T-helper 17 cell (primary cell): Measurements from ENCODE around the gene SULT4A1. TPM values are rescaled to one million over a fixed set of nuclear protein-coding genes. Genes with fewer than 3 reads are reported as not detected.

Experiments used
- ATAC-seq: fragments of 150-1000 bp; cut with Tn5 transposase; 2 replicates; pipeline ENCODE4 v1.10.0; 2021; ENCODE audit warnings: mild to moderate bottlenecking, moderate library complexity
- DNase-seq, 3 donors: peaks; one replicate each; pipeline versions ENCODE4 v3.0.0 to v3.0.0-alpha.2; 2020 to 2021
- H3K9me3 ChIP-seq: one replicate; pipeline ENCODE4 v1.7.0; 2013; ENCODE audit warnings: low read length, mild to moderate bottlenecking; ENCODE audit not compliant: control insufficient read depth, poor library complexity, severe bottlenecking
- H3K27ac Mint-ChIP-seq: one replicate; pipeline ENCODE4 v1.8.0; 2022; ENCODE audit warnings: mild to moderate bottlenecking, moderate library complexity, mixed read lengths
- H3K27me3 Mint-ChIP-seq: one replicate; pipeline ENCODE4 v1.8.0; 2022; ENCODE audit warnings: mixed read lengths
- H3K36me3 Mint-ChIP-seq: one replicate; pipeline ENCODE4 v1.8.0; 2022; ENCODE audit warnings: low read depth, mixed read lengths
- H3K4me1 Mint-ChIP-seq: one replicate; pipeline ENCODE4 v1.8.0; 2022; ENCODE audit warnings: mild to moderate bottlenecking, mixed read lengths
- H3K4me3 Mint-ChIP-seq: one replicate; pipeline ENCODE4 v1.8.0; 2022; ENCODE audit warnings: mild to moderate bottlenecking, moderate library complexity, mixed read lengths
- total RNA-seq, 4 donors: library from RNA in 2 of 4; stranded (reverse) in 2 of 4; gene quantifications; one replicate each; pipeline ENCODE4 v1.2.3 and lab custom pipeline; 2022 to 2026

SULT4A1 gene
- total RNA-seq, 2 donors from 2014 or later, result not detected

- Mint-ChIP-seq H3K27ac (no peak overlapping the region), H3K36me3 (peaks cover 4% of the 10 kb centered on the region), H3K4me3 (no peak overlapping the region), H3K4me1 (peaks cover 2% of the 10 kb centered on the region), H3K27me3 (peaks cover 48% of the 10 kb centered on the region)
- ATAC-seq (no peak), DNase-seq (no peak)
- no peaks in the 10 kb centered on the region for H3K9me3 ChIP-seq
Measured at GRCh38 chr22:43892183-43892894, 30.0 kb upstream of the SULT4A1 start.

- no peak for DNase-seq
- H3K4me1 Mint-ChIP-seq, result peaks cover 2% of the 10 kb centered on the region
- no peak for ATAC-seq
- peaks cover 6% of the 10 kb centered on the region for H3K36me3 Mint-ChIP-seq
- H3K27ac Mint-ChIP-seq, result no peak within 1 kb of the TSS
- no peaks in the 10 kb centered on the region for H3K9me3 ChIP-seq
- no peak within 1 kb of the TSS for H3K4me3 Mint-ChIP-seq
- peaks cover 56% of the 10 kb centered on the region for H3K27me3 Mint-ChIP-seq
Measured at GRCh38 chr22:43891360-43892182, 29.3 kb upstream of the SULT4A1 start, which contains the start of gene PNPLA5. Gene PNPLA5, minus strand, starts transcription at chr22:43892013. Its CDS starts 133 bp downstream, at chr22:43891880.

- Mint-ChIP-seq H3K4me3 (no peak overlapping the region), H3K27me3 (peaks cover 56% of the 10 kb centered on the region), H3K4me1 (peaks cover 2% of the 10 kb centered on the region), H3K27ac (no peak overlapping the region), H3K36me3 (peaks cover 6% of the 10 kb centered on the region)
- ATAC-seq (no peak), DNase-seq (no peak)
- H3K9me3 ChIP-seq, result no peaks in the 10 kb centered on the region
Measured at GRCh38 chr22:43890901-43891331, 28.6 kb upstream of the SULT4A1 start.

GRCh38 chr22:43889860-43890253 lies 27.5 kb upstream of the SULT4A1 start:
- Mint-ChIP-seq H3K27ac (no peak overlapping the region), H3K4me1 (peaks cover 3% of the 10 kb centered on the region), H3K4me3 (no peak overlapping the region), H3K27me3 (peaks cover 60% of the 10 kb centered on the region), H3K36me3 (peaks cover 6% of the 10 kb centered on the region)
- ATAC-seq (no peak), DNase-seq (no peak)
- H3K9me3 ChIP-seq, result no peaks in the 10 kb centered on the region

- peaks cover 6% of the 10 kb centered on the region for H3K36me3 Mint-ChIP-seq
- H3K4me1 Mint-ChIP-seq, result peaks cover 6% of the 10 kb centered on the region
- no peaks in the 10 kb centered on the region for H3K9me3 ChIP-seq
- H3K27me3 Mint-ChIP-seq, result peaks cover 63% of the 10 kb centered on the region
- no peak for ATAC-seq
- H3K4me3 Mint-ChIP-seq, result no peak overlapping the region
- DNase-seq, result no peak
- no peak overlapping the region for H3K27ac Mint-ChIP-seq
Measured at GRCh38 chr22:43889201-43889859, 27.0 kb upstream of the SULT4A1 start.

GRCh38 chr22:43888740-43889139 lies 26.4 kb upstream of the SULT4A1 start:
- H3K27ac Mint-ChIP-seq, result no peak overlapping the region
- H3K4me3 Mint-ChIP-seq, result peak overlapping the region; percentile 19
- H3K9me3 ChIP-seq, result no peaks in the 10 kb centered on the region
- ATAC-seq (no peak), DNase-seq (no peak)
- peaks cover 59% of the 10 kb centered on the region for H3K27me3 Mint-ChIP-seq
- H3K36me3 Mint-ChIP-seq, result peaks cover 6% of the 10 kb centered on the region
- peaks cover 6% of the 10 kb centered on the region for H3K4me1 Mint-ChIP-seq

- no peak overlapping the region for H3K4me3 Mint-ChIP-seq
- H3K27ac Mint-ChIP-seq, result no peak overlapping the region
- DNase-seq, result no peak
- peaks cover 2% of the 10 kb centered on the region for H3K36me3 Mint-ChIP-seq
- no peak for ATAC-seq
- H3K9me3 ChIP-seq, result no peaks in the 10 kb centered on the region
- peaks cover 10% of the 10 kb centered on the region for H3K4me1 Mint-ChIP-seq
- peaks cover 62% of the 10 kb centered on the region for H3K27me3 Mint-ChIP-seq
Measured at GRCh38 chr22:43887391-43887790, 25.1 kb upstream of the SULT4A1 start.

GRCh38 chr22:43886231-43886630 lies 23.9 kb upstream of the SULT4A1 start:
- Mint-ChIP-seq H3K4me1 (peaks cover 10% of the 10 kb centered on the region), H3K4me3 (no peak overlapping the region), H3K36me3 (peaks cover 2% of the 10 kb centered on the region), H3K27me3 (peaks cover 62% of the 10 kb centered on the region), H3K27ac (no peak overlapping the region)
- no peak for ATAC-seq
- H3K9me3 ChIP-seq, result no peaks in the 10 kb centered on the region
- DNase-seq, result no peak

GRCh38 chr22:43885786-43886185 lies 23.5 kb upstream of the SULT4A1 start:
- H3K4me3 Mint-ChIP-seq, result no peak overlapping the region
- DNase-seq (no peak), ATAC-seq (no peak)
- H3K4me1 Mint-ChIP-seq, result peaks cover 10% of the 10 kb centered on the region
- peaks cover 2% of the 10 kb centered on the region for H3K36me3 Mint-ChIP-seq
- H3K27ac Mint-ChIP-seq, result no peak overlapping the region
- peaks cover 66% of the 10 kb centered on the region for H3K27me3 Mint-ChIP-seq
- no peaks in the 10 kb centered on the region for H3K9me3 ChIP-seq

GRCh38 chr22:43885319-43885671 lies 23.0 kb upstream of the SULT4A1 start:
- Mint-ChIP-seq H3K4me3 (no peak overlapping the region), H3K27me3 (peaks cover 65% of the 10 kb centered on the region), H3K36me3 (peaks cover 2% of the 10 kb centered on the region), H3K4me1 (peaks cover 10% of the 10 kb centered on the region), H3K27ac (no peak overlapping the region)
- ATAC-seq (no peak), DNase-seq (no peak)
- no peaks in the 10 kb centered on the region for H3K9me3 ChIP-seq

GRCh38 chr22:43884600-43885318 lies 22.4 kb upstream of the SULT4A1 start:
- Mint-ChIP-seq H3K27ac (no peak overlapping the region), H3K36me3 (peaks cover 2% of the 10 kb centered on the region), H3K4me1 (peaks cover 10% of the 10 kb centered on the region), H3K27me3 (peaks cover 65% of the 10 kb centered on the region), H3K4me3 (no peak overlapping the region)
- DNase-seq (peak in 1 of 3 donors; percentile 21), ATAC-seq (no peak)
- no peaks in the 10 kb centered on the region for H3K9me3 ChIP-seq

GRCh38 chr22:43883719-43884415 lies 21.6 kb upstream of the SULT4A1 start:
- H3K9me3 ChIP-seq, result no peaks in the 10 kb centered on the region
- Mint-ChIP-seq H3K36me3 (peaks cover 4% of the 10 kb centered on the region), H3K27ac (no peak overlapping the region), H3K27me3 (peaks cover 65% of the 10 kb centered on the region), H3K4me3 (no peak overlapping the region), H3K4me1 (peaks cover 10% of the 10 kb centered on the region)
- DNase-seq (no peak), ATAC-seq (no peak)
